ENCODE measurements around the gene CEP192.

Gene CEP192

GRCh38 chr18:13018374-13018773 lies 27.2 kb downstream of the CEP192 start:
- H3K27me3 ChIP-seq (ENCODE audit: insufficient read depth, poor library complexity, severe bottlenecking) = no peaks in the 10 kb centered on the region
- no peak for TF ChIP-seq SPI1 (IDR thresholded peaks at IDR 0.05; ENCODE audit: borderline replicate concordance, low read depth)
- no peak for TF ChIP-seq POLR2AphosphoS5 (IDR thresholded peaks at IDR 0.05; ENCODE audit: low read depth)
- TF ChIP-seq CTCF (IDR thresholded peaks at IDR 0.05; ENCODE audit: insufficient read depth, low read length) = no peak
- TF ChIP-seq, protein P1, sequence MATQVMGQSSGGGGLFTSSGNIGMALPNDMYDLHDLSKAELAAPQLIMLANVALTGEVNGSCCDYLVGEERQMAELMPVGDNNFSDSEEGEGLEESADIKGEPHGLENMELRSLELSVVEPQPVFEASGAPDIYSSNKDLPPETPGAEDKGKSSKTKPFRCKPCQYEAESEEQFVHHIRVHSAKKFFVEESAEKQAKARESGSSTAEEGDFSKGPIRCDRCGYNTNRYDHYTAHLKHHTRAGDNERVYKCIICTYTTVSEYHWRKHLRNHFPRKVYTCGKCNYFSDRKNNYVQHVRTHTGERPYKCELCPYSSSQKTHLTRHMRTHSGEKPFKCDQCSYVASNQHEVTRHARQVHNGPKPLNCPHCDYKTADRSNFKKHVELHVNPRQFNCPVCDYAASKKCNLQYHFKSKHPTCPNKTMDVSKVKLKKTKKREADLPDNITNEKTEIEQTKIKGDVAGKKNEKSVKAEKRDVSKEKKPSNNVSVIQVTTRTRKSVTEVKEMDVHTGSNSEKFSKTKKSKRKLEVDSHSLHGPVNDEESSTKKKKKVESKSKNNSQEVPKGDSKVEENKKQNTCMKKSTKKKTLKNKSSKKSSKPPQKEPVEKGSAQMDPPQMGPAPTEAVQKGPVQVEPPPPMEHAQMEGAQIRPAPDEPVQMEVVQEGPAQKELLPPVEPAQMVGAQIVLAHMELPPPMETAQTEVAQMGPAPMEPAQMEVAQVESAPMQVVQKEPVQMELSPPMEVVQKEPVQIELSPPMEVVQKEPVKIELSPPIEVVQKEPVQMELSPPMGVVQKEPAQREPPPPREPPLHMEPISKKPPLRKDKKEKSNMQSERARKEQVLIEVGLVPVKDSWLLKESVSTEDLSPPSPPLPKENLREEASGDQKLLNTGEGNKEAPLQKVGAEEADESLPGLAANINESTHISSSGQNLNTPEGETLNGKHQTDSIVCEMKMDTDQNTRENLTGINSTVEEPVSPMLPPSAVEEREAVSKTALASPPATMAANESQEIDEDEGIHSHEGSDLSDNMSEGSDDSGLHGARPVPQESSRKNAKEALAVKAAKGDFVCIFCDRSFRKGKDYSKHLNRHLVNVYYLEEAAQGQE (IDR thresholded peaks at IDR 0.05; ENCODE audit: insufficient replicate concordance, low read depth) = no peak
- TF ChIP-seq GABPA (IDR thresholded peaks at IDR 0.05; ENCODE audit: low read depth) = no peak
- no peak overlapping the region for H3K27ac ChIP-seq (replicated peaks)
- DNase-seq (ENCODE audit: low read depth in 1 of 2, low spot score in 1 of 2) = no peak
- no peak overlapping the region for H3K4me3 ChIP-seq (replicated peaks; ENCODE audit: insufficient read depth, low read length)

DNA sequence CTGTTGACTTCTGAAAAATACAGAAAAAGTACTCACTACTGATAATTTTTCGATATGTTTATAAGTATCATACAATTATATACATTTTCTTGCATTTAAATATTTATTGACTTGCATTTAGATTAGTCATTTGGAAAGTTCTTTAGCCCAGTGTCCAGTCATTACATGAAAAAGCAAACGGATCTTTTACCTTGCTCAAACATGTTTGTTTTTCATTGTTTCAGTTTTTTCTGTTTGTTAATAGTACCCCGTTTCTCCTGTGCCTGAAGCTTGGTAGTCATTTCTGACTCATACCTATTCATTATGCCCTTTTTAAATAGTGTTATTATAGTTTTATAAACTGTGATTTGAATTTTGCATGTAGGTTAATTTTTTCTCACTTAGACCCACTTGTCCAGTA lies 28.1 kb downstream of the CEP192 start:
- no peaks in the 10 kb centered on the region for H3K27me3 ChIP-seq (ENCODE audit: insufficient read depth, poor library complexity, severe bottlenecking)
- no peak for TF ChIP-seq POLR2AphosphoS5 (IDR thresholded peaks at IDR 0.05; ENCODE audit: low read depth)
- no peak for TF ChIP-seq GABPA (IDR thresholded peaks at IDR 0.05; ENCODE audit: low read depth)
- no peak for TF ChIP-seq SPI1 (IDR thresholded peaks at IDR 0.05; ENCODE audit: borderline replicate concordance, low read depth)
- TF ChIP-seq CTCF (IDR thresholded peaks at IDR 0.05; ENCODE audit: insufficient read depth, low read length) = no peak
- TF ChIP-seq, protein P1 (IDR thresholded peaks at IDR 0.05; ENCODE audit: insufficient replicate concordance, low read depth) = no peak
- no peak overlapping the region for H3K27ac ChIP-seq (replicated peaks)
- H3K4me3 ChIP-seq (replicated peaks; ENCODE audit: insufficient read depth, low read length) = no peak overlapping the region
- no peak for DNase-seq (ENCODE audit: low read depth in 1 of 2, low spot score in 1 of 2)

GRCh38 chr18:13022644-13023043 lies 31.5 kb downstream of the CEP192 start:
- H3K27me3 ChIP-seq (ENCODE audit: insufficient read depth, poor library complexity, severe bottlenecking) = no peaks in the 10 kb centered on the region
- DNase-seq (ENCODE audit: low read depth in 1 of 2, low spot score in 1 of 2) = no peak
- H3K4me3 ChIP-seq (replicated peaks; ENCODE audit: insufficient read depth, low read length) = no peak overlapping the region
- TF ChIP-seq SPI1 (IDR thresholded peaks at IDR 0.05; ENCODE audit: borderline replicate concordance, low read depth) (no peak), GABPA (IDR thresholded peaks at IDR 0.05; ENCODE audit: low read depth) (no peak)
- no peak overlapping the region for H3K27ac ChIP-seq (replicated peaks)

- no peaks in the 10 kb centered on the region for H3K27me3 ChIP-seq (ENCODE audit: insufficient read depth, poor library complexity, severe bottlenecking)
- no peak overlapping the region for H3K4me3 ChIP-seq (replicated peaks; ENCODE audit: insufficient read depth, low read length)
- TF ChIP-seq, protein P1 (IDR thresholded peaks at IDR 0.05; ENCODE audit: insufficient replicate concordance, low read depth) = no peak
- no peak for TF ChIP-seq SPI1 (IDR thresholded peaks at IDR 0.05; ENCODE audit: borderline replicate concordance, low read depth)
- no peak for TF ChIP-seq GABPA (IDR thresholded peaks at IDR 0.05; ENCODE audit: low read depth)
- no peak for TF ChIP-seq POLR2AphosphoS5 (IDR thresholded peaks at IDR 0.05; ENCODE audit: low read depth)
- TF ChIP-seq CTCF (IDR thresholded peaks at IDR 0.05; ENCODE audit: insufficient read depth, low read length) = no peak
- no peak overlapping the region for H3K27ac ChIP-seq (replicated peaks)
- DNase-seq (ENCODE audit: low read depth in 1 of 2, low spot score in 1 of 2) = no peak
Measured at GRCh38 chr18:13025233-13025632, 34.1 kb downstream of the CEP192 start.

Data from HL-60 (cell line).